GM12892 (cell line): ENCODE data around the gene RICTOR.

Experiments
- DNase-seq: peaks from one replicate; pipeline ENCODE4 v3.0.0; 2011; ENCODE audit not compliant: insufficient read length
- FAIRE-seq: peaks from 2 replicates; lab custom pipeline; 2011; peaks lifted over from hg19 to GRCh38; lab: Jason Lieb, UNC
- POLR2A ChIP-seq: IDR thresholded peaks from 2 replicates; pipeline ENCODE4 v1.6.1; 2011; ENCODE audit warnings: low read depth, low read length, control low read depth
- POLR2AphosphoS5 ChIP-seq: IDR thresholded peaks from 2 replicates; pipeline ENCODE4 v1.6.1; 2011; ENCODE audit warnings: low read depth, low read length, control low read depth
- TAF1 ChIP-seq: IDR thresholded peaks from 2 replicates; pipeline ENCODE4 v1.6.1; 2011; ENCODE audit warnings: low read depth, mild to moderate bottlenecking, control low read depth, low read length, borderline replicate concordance

Gene RICTOR

GRCh38 chr5:38929838-38930237 is 144.4 kb downstream of the RICTOR start:
- TF ChIP-seq POLR2A (no peak), TAF1 (no peak), POLR2AphosphoS5 (no peak)
- DNase-seq (no peak), FAIRE-seq (no peak)

DNA sequence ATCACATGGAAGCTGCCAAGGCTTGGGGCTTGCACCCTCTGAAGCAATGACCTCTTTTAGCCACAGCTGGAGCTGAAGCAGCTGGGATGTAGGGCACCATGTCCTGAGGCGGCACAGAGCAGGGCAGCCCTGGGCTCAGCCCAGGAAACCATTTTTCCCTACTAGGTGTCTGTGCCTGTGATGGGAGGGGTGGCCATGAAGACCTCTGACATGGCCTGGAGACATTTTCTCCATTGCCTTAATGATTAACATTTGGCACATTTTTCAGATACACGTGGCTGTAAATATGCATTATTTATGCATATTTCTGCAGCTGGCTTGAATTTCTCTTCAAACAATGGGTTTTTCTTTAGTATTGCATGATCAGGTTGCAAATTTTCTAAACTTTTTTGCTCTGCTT is 146.7 kb downstream of the RICTOR start:
- TF ChIP-seq TAF1 (no peak), POLR2A (no peak), POLR2AphosphoS5 (no peak)
- FAIRE-seq (no peak), DNase-seq (no peak)

DNA sequence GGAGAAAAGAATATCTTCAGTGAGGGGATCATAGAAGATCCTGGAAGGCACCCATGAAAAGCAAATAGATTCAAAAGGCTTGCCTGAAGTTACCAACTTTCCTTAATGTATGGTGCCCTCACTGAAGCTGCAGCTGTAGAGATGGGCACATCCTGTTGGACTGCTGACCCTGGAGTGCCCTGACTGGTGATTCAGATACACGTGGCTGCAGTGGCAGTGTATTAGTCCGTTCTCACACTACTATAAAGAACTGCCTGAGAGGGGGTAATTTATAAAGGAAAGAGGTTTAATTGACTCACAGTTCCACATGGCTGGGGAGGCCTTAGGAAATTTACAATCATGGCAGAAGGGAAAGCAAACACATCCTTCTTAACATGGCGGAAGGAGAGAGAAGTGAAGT is 148.1 kb downstream of the RICTOR start:
- TF ChIP-seq POLR2A: no peak
- no peak for TF ChIP-seq POLR2AphosphoS5
- no peak for TF ChIP-seq TAF1
- FAIRE-seq: no peak

GRCh38 chr5:38925154-38925925 is 148.9 kb downstream of the RICTOR start:
- no peak for DNase-seq
- TF ChIP-seq POLR2A: no peak
- TF ChIP-seq TAF1: no peak
- FAIRE-seq: no peak

More for the DNA sequence above, 148.1 kb downstream of the RICTOR start:
- no peak for DNase-seq

GRCh38 chr5:38923661-38924451 is 150.3 kb downstream of the RICTOR start:
- TF ChIP-seq POLR2A: no peak
- no peak for TF ChIP-seq TAF1
- no peak for TF ChIP-seq POLR2AphosphoS5
- DNase-seq (no peak), FAIRE-seq (no peak)

DNA sequence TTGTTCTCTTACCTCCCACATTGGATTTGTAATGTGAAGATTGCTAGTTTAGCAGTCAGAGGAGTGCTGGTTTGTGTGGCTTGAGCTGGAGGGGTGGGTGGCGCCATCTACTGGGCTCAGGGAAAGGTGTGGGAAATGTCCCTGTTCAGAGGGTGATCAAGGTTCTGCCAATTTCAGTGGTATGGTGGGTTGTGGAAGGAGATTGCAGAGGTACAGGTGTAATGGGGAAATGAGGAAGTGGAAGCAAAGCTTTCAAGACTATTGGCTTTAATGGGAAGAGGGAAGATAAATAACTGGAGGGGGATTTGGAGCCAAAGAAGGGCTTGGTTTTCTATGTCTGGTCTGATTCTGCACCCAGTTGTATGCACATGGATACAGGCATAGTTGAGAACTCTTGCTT is 152.0 kb downstream of the RICTOR start:
- DNase-seq: peak; percentile 25
- no peak for TF ChIP-seq TAF1
- no peak for TF ChIP-seq POLR2AphosphoS5
- no peak for TF ChIP-seq POLR2A
- FAIRE-seq: peak; percentile 83

- TF ChIP-seq POLR2AphosphoS5: no peak
- no peak for TF ChIP-seq TAF1
- no peak for TF ChIP-seq POLR2A
- FAIRE-seq (no peak), DNase-seq (no peak)
Measured at GRCh38 chr5:38921174-38921573, 153.0 kb downstream of the RICTOR start.

GRCh38 chr5:38916802-38917201 is 157.4 kb downstream of the RICTOR start:
- no peak for TF ChIP-seq TAF1
- TF ChIP-seq POLR2A: no peak
- no peak for TF ChIP-seq POLR2AphosphoS5

GRCh38 chr5:38913714-38914113 is 160.5 kb downstream of the RICTOR start:
- FAIRE-seq: no peak
- no peak for TF ChIP-seq POLR2A
- TF ChIP-seq POLR2AphosphoS5: no peak
- no peak for TF ChIP-seq TAF1
- DNase-seq: no peak

More at GRCh38 chr5:38916802-38917201, 157.4 kb downstream of the RICTOR start:
- no peak for DNase-seq
- FAIRE-seq: no peak

GRCh38 chr5:38911933-38912332 is 162.3 kb downstream of the RICTOR start:
- no peak for TF ChIP-seq TAF1
- TF ChIP-seq POLR2A: no peak
- no peak for FAIRE-seq
- no peak for DNase-seq

DNA sequence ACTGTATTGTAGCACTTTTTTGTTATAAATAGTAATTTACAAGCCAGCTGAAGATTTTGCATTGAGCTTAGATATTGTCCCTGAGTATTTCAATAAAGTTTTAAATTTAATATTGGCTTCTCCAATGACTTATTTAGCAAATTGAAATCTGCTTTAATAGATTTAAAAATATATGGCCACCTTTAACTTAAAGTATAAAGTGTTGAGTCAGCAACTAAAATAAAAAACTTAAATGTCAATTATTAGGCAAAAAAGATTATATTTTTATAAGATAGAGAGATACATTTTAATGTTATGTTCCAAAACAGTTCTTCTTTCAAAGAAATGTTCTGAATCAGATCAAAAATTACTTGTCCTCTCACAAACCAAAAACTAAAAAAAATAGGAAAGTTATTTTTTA is 167.7 kb downstream of the RICTOR start:
- FAIRE-seq (no peak), DNase-seq (no peak)

More for the DNA sequence above, 167.7 kb downstream of the RICTOR start:
- no peak for TF ChIP-seq POLR2AphosphoS5
- no peak for TF ChIP-seq TAF1
